ENCODE measurements around the gene AOAH. TPM values are rescaled to one million over a fixed set of nuclear protein-coding genes. Genes with fewer than 3 reads are reported as not detected.

AOAH gene
- total RNA-seq, 2 experiments from 2014 or later = 13.3 to 14.4 TPM

DNA sequence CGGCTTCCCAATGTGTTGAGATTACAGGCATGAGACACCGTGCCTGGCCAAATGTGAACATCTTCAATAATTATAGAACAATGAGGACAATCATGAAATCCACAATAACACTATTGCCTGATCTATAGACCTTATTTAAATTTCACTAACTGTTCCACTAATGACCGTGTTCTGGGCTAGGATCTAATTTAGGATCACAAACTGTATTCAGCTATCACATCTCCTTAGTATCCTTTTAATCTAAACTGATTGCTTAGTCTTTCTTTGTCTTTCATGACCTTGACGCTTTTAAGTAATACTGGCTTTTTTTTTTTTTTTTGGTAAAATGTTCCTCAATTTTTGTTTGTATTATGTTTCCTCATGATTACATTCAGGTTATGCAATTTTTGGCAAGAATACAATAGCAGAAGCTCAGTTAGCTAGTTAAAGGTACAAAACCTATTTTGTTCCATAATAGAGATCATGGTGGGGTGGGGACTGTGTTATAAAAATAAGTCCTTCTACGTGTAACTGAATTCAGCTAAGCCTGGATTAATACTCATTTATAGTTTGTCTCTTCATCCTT lies 158.4 kb downstream of the AOAH start:
- H3K4me1 Mint-ChIP-seq = peaks cover 16% of the 10 kb centered on the region
- no peaks in the 10 kb centered on the region for H3K9me3 Mint-ChIP-seq
- ChIA-PET POLR2A (no interaction called here), CTCF (interaction anchor here (0.6 kb wide), 1 partner anchor 175 kb away, joined by 3 read pairs; no protein-coding TSS in a partner anchor)
- peaks cover 16% of the 10 kb centered on the region for H3K36me3 Mint-ChIP-seq (ENCODE audit: low read depth)
- no peak for DNase-seq
- H3K27me3 Mint-ChIP-seq = no peaks in the 10 kb centered on the region
- H3K4me3 Mint-ChIP-seq = no peak overlapping the region
- no peak overlapping the region for H3K27ac Mint-ChIP-seq

DNA sequence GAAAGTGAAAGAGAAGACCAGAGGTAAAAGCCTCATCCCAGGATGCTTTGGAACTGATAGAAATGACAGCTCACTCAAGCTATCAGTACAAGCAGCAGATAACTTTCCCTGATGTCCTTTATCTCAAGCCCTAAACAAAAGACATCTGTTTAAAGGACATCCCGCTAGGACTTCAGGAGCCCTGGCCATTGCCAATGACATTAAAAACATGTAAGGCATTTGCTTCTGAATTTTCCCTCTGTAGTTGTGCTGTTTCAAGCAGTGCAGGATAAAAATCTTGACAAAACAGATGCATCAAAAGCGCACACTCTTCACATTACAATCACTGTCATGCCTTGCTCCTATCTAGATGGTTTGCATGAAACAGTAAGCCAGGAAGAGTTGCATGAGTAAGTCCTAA lies 159.8 kb downstream of the AOAH start:
- no peak for DNase-seq
- H3K9me3 Mint-ChIP-seq = peaks cover 6% of the 10 kb centered on the region
- CTCF ChIA-PET = no interaction called here
- POLR2A ChIA-PET = no interaction called here
- peaks cover 7% of the 10 kb centered on the region for H3K4me1 Mint-ChIP-seq
- H3K36me3 Mint-ChIP-seq (ENCODE audit: low read depth) = peaks cover 17% of the 10 kb centered on the region
- no peaks in the 10 kb centered on the region for H3K27me3 Mint-ChIP-seq
- no peak overlapping the region for H3K4me3 Mint-ChIP-seq
- H3K27ac Mint-ChIP-seq = no peak overlapping the region

DNA sequence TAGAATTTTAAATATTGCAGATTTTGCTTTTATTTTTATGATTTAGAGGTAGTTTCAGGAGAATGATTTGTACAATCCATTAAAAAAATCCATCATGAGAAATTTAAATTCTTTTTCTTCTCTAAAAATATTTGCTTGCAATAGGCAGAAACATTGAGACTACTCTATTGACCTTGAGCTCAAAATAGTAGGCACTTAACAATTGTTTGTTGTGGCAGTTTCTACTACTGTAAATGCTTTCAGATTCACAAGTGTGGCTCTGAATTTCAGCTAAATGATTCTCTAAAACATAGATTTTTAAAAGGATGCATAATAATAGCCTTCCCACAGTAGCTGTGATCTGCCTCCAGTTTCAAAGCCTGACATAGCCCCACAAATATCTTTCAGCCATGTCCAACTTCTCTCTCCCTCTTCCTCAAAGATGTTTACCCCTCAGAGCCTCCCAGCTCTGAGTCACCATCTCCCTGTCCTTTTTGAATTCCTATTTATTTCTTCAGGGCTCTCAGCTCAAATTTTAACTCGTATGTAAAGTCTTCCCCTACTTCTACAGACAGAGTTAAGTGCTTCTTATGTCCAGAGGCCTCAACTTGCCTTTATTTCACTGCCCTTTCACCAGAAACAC lies 160.5 kb downstream of the AOAH start:
- Mint-ChIP-seq H3K9me3 (peaks cover 13% of the 10 kb centered on the region), H3K27ac (no peak overlapping the region), H3K4me1 (peaks cover 7% of the 10 kb centered on the region), H3K4me3 (no peak overlapping the region), H3K36me3 (ENCODE audit: low read depth) (peaks cover 18% of the 10 kb centered on the region), H3K27me3 (no peaks in the 10 kb centered on the region)
- ChIA-PET CTCF (interaction anchor here (1.3 kb wide), 1 partner anchor 21 kb away, joined by 3 read pairs; no protein-coding TSS in a partner anchor), POLR2A (no interaction called here)
- DNase-seq = no peak

DNA sequence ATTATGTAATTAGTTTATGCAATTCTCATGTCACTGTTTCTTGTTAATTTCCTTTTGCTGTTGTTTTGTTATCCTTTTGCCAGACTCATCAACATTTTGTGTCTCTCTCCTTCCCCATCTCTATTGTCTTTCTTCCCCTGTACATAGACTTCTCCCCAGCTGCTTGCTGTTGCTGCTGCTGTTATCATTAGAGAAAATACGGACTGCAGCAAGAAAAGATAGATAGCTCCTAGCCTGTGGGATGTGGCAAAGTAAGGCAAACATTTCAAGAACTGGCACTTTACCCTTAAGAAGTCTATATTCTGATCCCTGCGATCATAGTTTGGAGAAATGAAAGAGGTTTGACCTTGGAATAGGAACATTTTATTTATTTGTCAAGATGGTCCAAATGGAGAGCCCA lies 162.2 kb downstream of the AOAH start:
- H3K27me3 Mint-ChIP-seq = no peaks in the 10 kb centered on the region
- peaks cover 7% of the 10 kb centered on the region for H3K4me1 Mint-ChIP-seq
- no peak overlapping the region for H3K4me3 Mint-ChIP-seq
- no peak overlapping the region for H3K27ac Mint-ChIP-seq
- DNase-seq = no peak
- ChIA-PET CTCF (no interaction called here), POLR2A (no interaction called here)
- peaks cover 13% of the 10 kb centered on the region for H3K9me3 Mint-ChIP-seq
- H3K36me3 Mint-ChIP-seq (ENCODE audit: low read depth) = peaks cover 18% of the 10 kb centered on the region

DNA sequence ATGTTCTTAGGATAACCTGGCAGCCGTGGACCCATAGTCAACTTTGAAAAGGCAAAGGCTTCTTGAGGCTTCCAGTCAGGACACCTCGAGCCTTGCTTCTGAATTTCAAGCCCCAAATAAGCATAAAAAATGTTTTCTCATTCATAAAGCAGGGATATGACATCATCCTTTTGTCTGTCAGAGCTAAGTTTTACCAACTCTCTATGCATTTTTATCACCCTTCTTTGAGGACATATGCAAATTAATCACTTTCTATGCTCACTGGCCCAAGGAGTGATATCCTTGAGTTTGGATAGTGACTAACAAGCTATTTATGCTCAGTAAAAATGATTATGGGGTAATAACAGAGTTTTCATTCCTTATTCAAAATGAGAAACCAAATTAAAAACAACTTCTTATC lies 175.3 kb downstream of the AOAH start:
- no peak overlapping the region for H3K4me3 Mint-ChIP-seq
- CTCF ChIA-PET = no interaction called here

DNA sequence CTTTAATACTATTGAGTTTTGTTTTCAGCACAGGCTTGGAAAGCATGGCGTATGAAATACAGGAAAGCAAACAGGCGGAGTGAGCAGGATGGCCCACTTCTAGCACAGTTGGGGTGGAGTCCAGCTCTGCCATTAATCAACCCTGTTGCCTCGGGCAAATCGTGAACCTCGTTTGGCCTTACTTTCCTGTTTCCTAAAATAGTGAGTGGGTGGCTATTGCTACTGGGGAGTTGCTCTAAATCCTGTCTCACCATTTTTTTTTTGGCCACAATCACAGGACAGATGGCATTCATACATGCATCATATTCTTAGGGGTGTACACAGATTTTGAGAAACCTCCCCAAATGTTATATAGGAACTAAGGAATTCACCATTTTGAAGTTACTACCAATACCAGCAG lies 176.9 kb downstream of the AOAH start:
- Mint-ChIP-seq H3K27ac (no peak overlapping the region), H3K36me3 (ENCODE audit: low read depth) (peaks cover 3% of the 10 kb centered on the region), H3K4me1 (no peaks in the 10 kb centered on the region), H3K4me3 (no peak overlapping the region), H3K9me3 (no peaks in the 10 kb centered on the region), H3K27me3 (no peaks in the 10 kb centered on the region)
- CTCF ChIA-PET = no interaction called here
- POLR2A ChIA-PET = no interaction called here
- DNase-seq = no peak

More for the DNA sequence above, 175.3 kb downstream of the AOAH start:
- no peak for DNase-seq
- Mint-ChIP-seq H3K27ac (no peak overlapping the region), H3K27me3 (no peaks in the 10 kb centered on the region), H3K36me3 (ENCODE audit: low read depth) (peaks cover 3% of the 10 kb centered on the region), H3K4me1 (no peaks in the 10 kb centered on the region), H3K9me3 (no peaks in the 10 kb centered on the region)
- POLR2A ChIA-PET = no interaction called here

DNA sequence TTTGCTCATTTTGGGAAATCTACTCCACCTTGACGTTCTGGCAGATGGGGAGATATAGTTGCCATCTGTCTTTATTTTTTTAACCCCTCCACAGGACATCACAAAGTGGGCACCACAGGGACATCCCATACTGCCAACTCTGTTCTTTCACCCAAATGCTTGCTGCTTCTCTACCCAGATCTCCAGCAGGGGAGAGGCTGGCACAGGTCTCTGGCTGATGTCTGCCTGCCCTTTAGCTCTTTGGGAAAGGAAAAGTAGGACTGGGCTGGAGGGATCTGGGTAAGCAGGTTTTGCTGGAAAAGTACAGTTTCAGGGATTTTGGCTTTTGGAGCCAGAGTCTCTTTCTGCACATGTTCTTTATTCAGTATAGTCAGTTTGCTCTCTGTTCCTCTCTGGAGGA lies 178.0 kb downstream of the AOAH start:
- ChIA-PET POLR2A (no interaction called here), CTCF (interaction anchor here (1.4 kb wide), 1 partner anchor 26 kb away, joined by 4 read pairs; no protein-coding TSS in a partner anchor)
- Mint-ChIP-seq H3K27me3 (no peaks in the 10 kb centered on the region), H3K4me1 (no peaks in the 10 kb centered on the region), H3K27ac (no peak overlapping the region), H3K36me3 (ENCODE audit: low read depth) (peaks cover 1% of the 10 kb centered on the region), H3K4me3 (no peak overlapping the region), H3K9me3 (no peaks in the 10 kb centered on the region)
- no peak for DNase-seq

DNA sequence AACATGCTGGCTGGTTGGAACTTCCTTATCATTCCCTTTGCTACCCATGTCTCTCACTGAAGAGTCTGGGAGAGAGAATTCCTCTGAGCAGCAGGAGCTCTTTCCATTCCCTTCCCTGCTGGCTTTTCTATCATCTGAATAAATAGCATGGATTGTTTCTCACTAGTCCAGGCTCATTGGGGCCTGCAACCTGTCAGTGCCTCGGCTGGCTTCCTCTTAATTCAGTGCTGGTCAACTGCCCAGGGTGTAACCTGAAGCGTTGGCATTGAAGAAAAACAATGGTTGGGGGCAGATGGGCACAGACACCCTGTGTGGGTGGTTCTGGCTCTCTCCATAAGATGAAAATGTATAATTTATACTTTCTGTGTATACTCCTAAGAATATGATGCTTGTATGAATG lies 179.0 kb downstream of the AOAH start:
- POLR2A ChIA-PET = no interaction called here
- DNase-seq = no peak
- Mint-ChIP-seq H3K27ac (no peak overlapping the region), H3K9me3 (no peaks in the 10 kb centered on the region), H3K36me3 (ENCODE audit: low read depth) (peaks cover 3% of the 10 kb centered on the region), H3K4me1 (no peaks in the 10 kb centered on the region), H3K27me3 (no peaks in the 10 kb centered on the region), H3K4me3 (no peak overlapping the region)
- CTCF ChIA-PET = interaction anchor here (1.4 kb wide), 1 partner anchor 27 kb away, joined by 4 read pairs; no protein-coding TSS in a partner anchor

DNA sequence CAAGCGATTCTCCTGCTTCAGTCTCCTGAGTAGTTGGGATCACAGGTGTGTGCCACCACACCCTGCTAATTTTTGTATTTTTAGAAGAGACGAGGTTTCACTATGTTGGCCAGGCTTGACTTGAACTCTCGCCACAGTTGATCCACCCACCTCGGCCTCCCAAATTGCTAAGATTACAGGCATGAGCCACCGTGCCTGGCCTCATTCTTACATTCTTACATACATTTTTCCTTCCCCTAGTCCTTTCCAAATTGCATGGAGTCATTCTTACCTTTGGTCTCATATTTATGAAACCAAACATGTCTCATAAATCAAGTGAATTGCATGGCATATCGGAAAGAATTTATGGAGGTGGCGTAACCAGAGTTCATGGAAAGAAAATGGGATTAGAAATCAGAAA lies 186.2 kb downstream of the AOAH start:
- no peak for DNase-seq
- Mint-ChIP-seq H3K27ac (no peak overlapping the region), H3K36me3 (ENCODE audit: low read depth) (peaks cover 7% of the 10 kb centered on the region), H3K27me3 (no peaks in the 10 kb centered on the region), H3K4me3 (no peak overlapping the region), H3K4me1 (no peaks in the 10 kb centered on the region), H3K9me3 (no peaks in the 10 kb centered on the region)
- ChIA-PET POLR2A (no interaction called here), CTCF (no interaction called here)

DNA sequence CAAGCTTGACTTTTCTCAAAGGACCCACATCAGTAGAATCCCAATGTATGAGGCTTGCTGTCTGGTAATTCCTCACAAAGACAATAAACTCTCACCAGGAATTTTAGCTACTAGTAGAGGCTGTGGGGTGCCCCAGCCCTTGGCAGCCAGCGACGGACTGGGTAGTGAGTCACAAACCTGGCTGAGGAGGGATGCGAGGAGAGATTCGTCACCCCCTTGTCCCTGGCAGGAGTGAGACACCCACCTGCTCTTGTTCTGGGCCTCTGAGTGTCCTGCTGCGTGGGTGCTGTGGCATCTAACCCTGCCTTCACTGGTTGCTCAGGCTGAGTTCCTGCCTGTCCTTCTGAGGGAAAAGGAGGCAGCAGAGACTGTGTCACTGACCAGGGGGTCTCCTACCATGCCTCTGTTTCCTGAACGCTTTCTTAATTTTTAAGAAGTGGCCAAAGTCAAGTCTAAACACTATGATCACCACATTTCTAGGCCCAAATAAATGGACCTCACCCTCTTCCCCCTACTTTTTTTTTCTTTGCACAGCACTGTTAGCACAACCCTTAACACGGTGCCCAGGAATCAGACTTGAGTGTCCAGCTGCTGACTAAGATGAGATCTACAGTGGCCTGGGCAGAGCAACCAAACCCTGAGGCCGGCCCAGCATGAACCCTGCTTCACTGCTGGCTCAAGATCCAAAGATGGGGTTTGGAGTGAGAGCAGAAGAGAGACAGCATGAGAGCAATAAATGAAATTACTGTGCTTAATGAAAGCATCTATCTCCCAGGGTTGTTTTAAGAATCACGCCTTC lies 188.2 kb downstream of the AOAH start:
- ChIA-PET CTCF (no interaction called here), POLR2A (no interaction called here)
- H3K27me3 Mint-ChIP-seq = no peaks in the 10 kb centered on the region
- no peak overlapping the region for H3K4me3 Mint-ChIP-seq
- H3K27ac Mint-ChIP-seq = no peak overlapping the region
- H3K9me3 Mint-ChIP-seq = no peaks in the 10 kb centered on the region
- no peak for DNase-seq
- H3K4me1 Mint-ChIP-seq = no peaks in the 10 kb centered on the region
- peaks cover 7% of the 10 kb centered on the region for H3K36me3 Mint-ChIP-seq (ENCODE audit: low read depth)

DNA sequence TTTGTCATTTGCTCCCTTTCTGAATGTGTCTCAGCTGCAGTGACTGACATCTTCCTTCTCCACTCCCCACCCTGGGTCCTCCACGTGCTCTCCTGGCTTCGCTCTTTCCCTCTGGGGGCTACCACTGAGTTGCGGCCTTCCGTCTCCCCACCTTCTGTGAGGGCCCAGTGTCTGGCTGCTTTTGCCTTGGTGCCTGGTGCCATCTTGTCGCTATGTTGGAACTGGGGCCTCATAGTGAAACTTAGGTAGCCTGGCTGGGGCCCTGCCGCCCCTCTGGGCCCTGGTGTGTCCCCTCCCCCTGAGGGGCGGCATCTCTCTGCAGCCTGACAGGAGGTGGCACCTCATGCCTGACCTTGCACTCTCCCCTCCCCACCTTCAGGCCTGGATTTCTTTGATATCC lies 190.6 kb downstream of the AOAH start:
- no peaks in the 10 kb centered on the region for H3K27me3 Mint-ChIP-seq
- peaks cover 2% of the 10 kb centered on the region for H3K9me3 Mint-ChIP-seq
- no peaks in the 10 kb centered on the region for H3K4me1 Mint-ChIP-seq
- no peak overlapping the region for H3K4me3 Mint-ChIP-seq
- ChIA-PET POLR2A (no interaction called here), CTCF (no interaction called here)
- DNase-seq = no peak
- H3K36me3 Mint-ChIP-seq (ENCODE audit: low read depth) = peaks cover 5% of the 10 kb centered on the region
- H3K27ac Mint-ChIP-seq = no peak overlapping the region

DNA sequence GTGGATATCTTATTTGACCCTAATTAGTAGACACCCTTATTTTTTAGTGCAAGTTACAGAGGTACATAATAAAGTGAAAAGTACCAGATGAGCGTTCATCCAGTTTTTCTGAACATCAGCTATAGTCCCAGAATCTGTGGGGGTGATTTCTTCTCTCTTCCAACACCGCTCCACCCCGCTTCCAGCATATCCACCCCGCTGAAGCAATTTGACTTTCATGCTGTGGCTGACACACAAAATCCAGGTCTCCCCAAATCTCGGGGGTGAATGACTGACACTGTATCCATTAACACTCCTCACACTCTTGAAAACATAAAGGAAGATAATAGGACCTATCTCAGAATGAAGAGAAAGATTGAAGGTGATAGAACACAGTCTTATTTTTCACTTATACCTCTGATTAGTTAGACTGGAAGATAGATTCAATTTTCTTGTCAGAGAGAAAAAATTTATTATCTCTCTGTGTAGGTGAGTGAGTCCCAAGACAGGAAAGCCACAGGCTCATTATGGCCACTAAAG lies 191.3 kb downstream of the AOAH start:
- Mint-ChIP-seq H3K4me3 (no peak overlapping the region), H3K36me3 (ENCODE audit: low read depth) (peaks cover 3% of the 10 kb centered on the region), H3K27me3 (no peaks in the 10 kb centered on the region), H3K27ac (no peak overlapping the region), H3K9me3 (peaks cover 2% of the 10 kb centered on the region), H3K4me1 (peaks cover 3% of the 10 kb centered on the region)
- ChIA-PET POLR2A (no interaction called here), CTCF (no interaction called here)
- no peak for DNase-seq

DNA sequence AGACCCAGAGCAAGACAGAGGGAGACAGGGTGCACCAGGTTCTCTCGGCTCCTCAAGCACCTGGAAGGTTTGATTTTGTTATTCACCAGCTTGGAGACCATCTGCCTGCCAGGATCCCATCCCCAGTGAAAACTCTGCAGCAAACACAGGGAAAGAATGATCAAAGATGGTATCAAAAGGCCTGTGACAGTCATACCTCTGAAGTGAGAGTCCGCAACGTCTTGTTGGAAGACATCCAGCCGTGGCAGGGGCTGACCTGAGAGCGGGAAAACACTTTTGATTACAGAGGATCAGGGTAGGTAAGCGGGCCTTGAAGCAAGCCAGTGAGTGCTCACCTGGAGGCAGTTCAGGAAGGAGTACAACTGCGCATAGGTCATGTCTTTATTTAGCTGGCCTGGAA lies 192.3 kb downstream of the AOAH start:
- ChIA-PET CTCF (no interaction called here), POLR2A (no interaction called here)
- Mint-ChIP-seq H3K4me3 (no peak overlapping the region), H3K9me3 (peaks cover 2% of the 10 kb centered on the region), H3K36me3 (ENCODE audit: low read depth) (peaks cover 10% of the 10 kb centered on the region), H3K4me1 (peaks cover 14% of the 10 kb centered on the region), H3K27ac (no peak overlapping the region), H3K27me3 (no peaks in the 10 kb centered on the region)
- no peak for DNase-seq

All from activated CD4-positive, alpha-beta T cell treated with anti-CD3 and anti-CD28 coated beads, Interleukin-2, amount 10 ng/mL, durations not matched to agents 7 days and 5 days (primary cell).